ENCODE measurements around the gene EHBP1L1. TPM values are rescaled to one million over a fixed set of nuclear protein-coding genes. Genes with fewer than 3 reads are reported as not detected.

Gene EHBP1L1
- total RNA-seq, 2 donors from 2014 or later, result 286 to 395 TPM

- DNase-seq (ENCODE audit: low spot score) (no peak), ATAC-seq (ENCODE audit: insufficient number of reproducible peaks, low FRiP score, low read depth) (no peak)
Observed at GRCh38 chr11:65634109-65634436, 58.2 kb downstream of the EHBP1L1 start.

DNA sequence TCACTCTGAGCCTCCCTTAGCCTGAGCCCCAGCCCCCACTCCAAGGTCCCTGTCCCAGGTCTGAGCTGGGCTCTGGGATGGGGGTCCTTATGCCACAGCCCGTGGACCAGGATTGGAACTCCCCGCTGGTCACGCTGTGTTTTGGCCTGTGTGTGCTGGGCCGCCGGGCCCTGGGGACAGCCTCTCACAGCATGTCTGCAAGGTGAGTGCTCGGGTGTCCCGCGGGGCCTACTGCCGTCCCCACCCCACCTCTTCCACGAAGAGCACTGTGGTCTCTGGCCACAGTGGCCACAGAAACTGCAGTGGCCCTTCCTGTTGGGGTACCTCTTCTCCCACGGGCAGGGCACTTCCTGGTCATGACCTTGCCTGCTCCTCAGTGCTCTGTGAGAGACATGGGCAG lies 58.6 kb downstream of the EHBP1L1 start:
- Histone ChIP-seq H3K4me1 (ENCODE audit: control insufficient read depth in 1 of 2, low read depth in 2 of 2) (peaks cover 20 to 24% of the 10 kb centered on the region in 2 donors), H3K27me3 (replicated peaks; ENCODE audit: insufficient read depth) (no peaks in the 10 kb centered on the region), H3K9me3 (no peaks in the 10 kb centered on the region), H3K36me3 (peaks cover 62% of the 10 kb centered on the region), H3K4me3 (no peak overlapping the region), H3K27ac (no peak overlapping the region)
- TF ChIP-seq, protein P1, sequence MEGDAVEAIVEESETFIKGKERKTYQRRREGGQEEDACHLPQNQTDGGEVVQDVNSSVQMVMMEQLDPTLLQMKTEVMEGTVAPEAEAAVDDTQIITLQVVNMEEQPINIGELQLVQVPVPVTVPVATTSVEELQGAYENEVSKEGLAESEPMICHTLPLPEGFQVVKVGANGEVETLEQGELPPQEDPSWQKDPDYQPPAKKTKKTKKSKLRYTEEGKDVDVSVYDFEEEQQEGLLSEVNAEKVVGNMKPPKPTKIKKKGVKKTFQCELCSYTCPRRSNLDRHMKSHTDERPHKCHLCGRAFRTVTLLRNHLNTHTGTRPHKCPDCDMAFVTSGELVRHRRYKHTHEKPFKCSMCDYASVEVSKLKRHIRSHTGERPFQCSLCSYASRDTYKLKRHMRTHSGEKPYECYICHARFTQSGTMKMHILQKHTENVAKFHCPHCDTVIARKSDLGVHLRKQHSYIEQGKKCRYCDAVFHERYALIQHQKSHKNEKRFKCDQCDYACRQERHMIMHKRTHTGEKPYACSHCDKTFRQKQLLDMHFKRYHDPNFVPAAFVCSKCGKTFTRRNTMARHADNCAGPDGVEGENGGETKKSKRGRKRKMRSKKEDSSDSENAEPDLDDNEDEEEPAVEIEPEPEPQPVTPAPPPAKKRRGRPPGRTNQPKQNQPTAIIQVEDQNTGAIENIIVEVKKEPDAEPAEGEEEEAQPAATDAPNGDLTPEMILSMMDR (IDR thresholded peaks at IDR 0.05), result no peak
- DNase-seq (ENCODE audit: low spot score), result no peak
- no peak for ATAC-seq (ENCODE audit: insufficient number of reproducible peaks, low FRiP score, low read depth)

More at GRCh38 chr11:65634109-65634436, 58.2 kb downstream of the EHBP1L1 start:
- TF ChIP-seq, protein P1 (IDR thresholded peaks at IDR 0.05), result no peak
- H3K27me3 ChIP-seq (replicated peaks; ENCODE audit: insufficient read depth), result no peaks in the 10 kb centered on the region
- H3K27ac ChIP-seq, result no peak overlapping the region
- no peaks in the 10 kb centered on the region for H3K9me3 ChIP-seq
- peaks cover 65% of the 10 kb centered on the region for H3K36me3 ChIP-seq
- no peak overlapping the region for H3K4me3 ChIP-seq
- peaks cover 17 to 21% of the 10 kb centered on the region in 2 donors for H3K4me1 ChIP-seq (ENCODE audit: control insufficient read depth in 1 of 2, low read depth in 2 of 2)

DNA sequence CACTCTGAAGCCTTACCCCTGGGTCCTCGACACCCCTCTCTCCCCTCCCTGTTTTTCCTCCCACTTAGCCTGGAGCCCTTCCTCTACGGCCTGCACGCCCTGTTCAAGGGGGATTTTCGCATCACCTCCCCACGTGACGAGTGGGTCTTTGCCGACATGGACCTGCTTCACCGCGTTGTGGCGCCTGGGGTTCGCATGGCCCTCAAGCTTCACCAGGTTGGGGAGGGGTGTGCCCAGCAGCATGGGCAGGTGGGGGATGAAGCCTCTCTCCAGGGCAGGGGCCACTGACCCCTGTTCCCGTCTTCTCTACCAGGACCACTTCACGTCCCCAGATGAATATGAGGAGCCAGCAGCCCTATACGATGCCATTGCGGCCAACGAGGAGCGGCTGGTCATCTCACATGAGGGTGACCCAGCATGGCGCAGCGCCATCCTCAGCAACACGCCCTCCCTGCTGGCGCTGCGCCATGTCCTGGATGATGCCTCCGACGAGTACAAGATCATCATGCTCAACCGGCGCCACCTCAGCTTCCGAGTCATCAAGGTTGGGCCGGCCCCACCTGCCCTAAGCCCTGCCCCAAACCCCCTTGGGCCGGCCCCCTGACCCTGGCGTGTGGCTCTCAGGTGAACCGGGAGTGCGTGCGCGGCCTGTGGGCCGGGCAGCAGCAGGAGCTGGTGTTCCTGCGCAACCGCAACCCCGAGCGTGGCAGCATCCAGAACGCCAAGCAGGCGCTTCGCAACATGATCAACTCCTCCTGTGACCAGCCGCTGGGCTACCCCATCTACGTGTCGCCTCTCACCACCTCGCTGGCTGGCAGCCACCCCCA lies 59.3 kb downstream of the EHBP1L1 start:
- no peaks in the 10 kb centered on the region for H3K27me3 ChIP-seq (replicated peaks; ENCODE audit: insufficient read depth)
- H3K27ac ChIP-seq, result no peak overlapping the region
- DNase-seq (ENCODE audit: low spot score) (no peak), ATAC-seq (ENCODE audit: insufficient number of reproducible peaks, low FRiP score, low read depth) (no peak)
- peaks cover 23 to 31% of the 10 kb centered on the region in 2 donors for H3K4me1 ChIP-seq (ENCODE audit: control insufficient read depth in 1 of 2, low read depth in 2 of 2)
- H3K36me3 ChIP-seq, result peaks cover 56% of the 10 kb centered on the region
- TF ChIP-seq, protein P1 (IDR thresholded peaks at IDR 0.05), result no peak
- H3K9me3 ChIP-seq, result no peaks in the 10 kb centered on the region
- H3K4me3 ChIP-seq, result no peak overlapping the region

DNA sequence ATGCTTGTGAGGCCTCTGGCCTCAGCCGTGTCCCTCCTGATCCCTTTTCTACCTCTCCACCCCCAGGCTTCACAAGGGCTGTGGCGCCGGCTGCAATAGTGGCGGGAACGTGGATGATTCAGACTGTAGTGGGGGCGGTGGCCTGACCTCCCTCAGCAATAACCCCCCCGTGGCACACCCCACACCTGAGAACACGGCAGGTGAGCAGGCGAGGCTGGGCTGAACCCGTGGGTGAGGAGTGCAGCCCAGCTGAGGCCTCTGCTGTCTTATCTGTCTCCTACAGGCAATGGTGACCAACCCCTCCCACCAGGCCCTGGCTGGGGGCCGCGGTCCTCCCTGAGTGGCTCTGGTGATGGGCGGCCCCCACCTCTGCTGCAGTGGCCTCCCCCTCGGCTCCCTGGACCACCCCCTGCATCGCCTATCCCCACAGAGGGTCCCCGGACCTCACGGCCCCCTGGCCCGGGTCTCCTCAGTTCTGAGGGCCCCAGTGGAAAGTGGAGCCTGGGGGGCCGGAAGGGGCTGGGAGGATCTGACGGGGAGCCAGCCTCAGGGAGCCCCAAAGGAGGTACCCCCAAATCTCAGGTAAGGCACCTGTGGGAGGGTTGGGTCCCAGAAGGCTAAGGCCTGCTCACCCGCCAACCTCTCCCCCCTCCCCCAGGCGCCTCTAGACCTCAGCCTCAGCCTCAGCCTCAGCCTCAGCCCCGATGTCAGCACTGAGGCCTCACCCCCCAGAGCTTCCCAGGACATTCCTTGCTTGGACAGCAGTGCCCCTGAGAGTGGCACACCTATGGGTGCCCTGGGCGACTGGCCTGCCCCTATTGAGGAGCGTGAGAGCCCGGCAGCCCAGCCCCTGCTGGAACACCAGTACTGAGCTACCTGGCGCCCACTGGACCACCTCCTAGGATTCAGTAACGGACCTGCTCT lies 60.5 kb downstream of the EHBP1L1 start:
- no peak for ATAC-seq (ENCODE audit: insufficient number of reproducible peaks, low FRiP score, low read depth)
- Histone ChIP-seq H3K27me3 (replicated peaks; ENCODE audit: insufficient read depth) (no peaks in the 10 kb centered on the region), H3K27ac (peak overlapping the region; percentile 53 to 74), H3K36me3 (peaks cover 46% of the 10 kb centered on the region), H3K4me1 (ENCODE audit: control insufficient read depth in 1 of 2, low read depth in 2 of 2) (peaks cover 23 to 38% of the 10 kb centered on the region in 2 donors), H3K4me3 (no peak overlapping the region), H3K9me3 (no peaks in the 10 kb centered on the region)
- TF ChIP-seq, protein P1 (IDR thresholded peaks at IDR 0.05), result no peak
- no peak for DNase-seq (ENCODE audit: low spot score)

DNA sequence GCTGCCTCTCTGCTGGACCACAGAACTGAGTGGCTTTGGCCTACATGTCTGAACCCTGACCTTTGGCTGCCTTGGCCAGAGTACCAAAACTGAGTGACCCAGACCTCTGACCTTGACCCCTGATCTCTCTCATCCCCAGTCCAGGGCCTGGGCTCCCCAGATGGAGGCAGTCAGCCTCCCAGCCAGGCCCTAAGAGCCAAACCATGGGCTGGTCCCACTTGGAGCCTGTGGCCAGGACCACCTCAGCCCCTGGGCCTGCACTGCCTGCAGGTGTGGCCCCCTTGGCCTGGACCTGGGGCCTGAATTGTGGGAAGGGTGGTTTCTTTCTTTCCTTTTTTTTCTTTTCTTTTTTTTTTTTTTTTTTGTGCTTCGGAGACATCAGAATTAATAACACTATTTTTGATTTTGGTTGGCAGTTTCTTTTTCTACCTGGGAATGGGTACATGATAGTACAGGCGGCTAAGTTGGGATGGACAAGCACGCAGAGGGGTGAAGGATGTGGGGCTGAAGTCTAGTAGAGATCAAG lies 61.2 kb downstream of the EHBP1L1 start:
- DNase-seq (ENCODE audit: low spot score) (no peak), ATAC-seq (ENCODE audit: insufficient number of reproducible peaks, low FRiP score, low read depth) (no peak)
- H3K4me3 ChIP-seq, result no peak overlapping the region
- H3K27ac ChIP-seq, result peak overlapping the region; percentile 53 to 74
- peaks cover 23 to 40% of the 10 kb centered on the region in 2 donors for H3K4me1 ChIP-seq (ENCODE audit: control insufficient read depth in 1 of 2, low read depth in 2 of 2)
- no peaks in the 10 kb centered on the region for H3K27me3 ChIP-seq (replicated peaks; ENCODE audit: insufficient read depth)
- TF ChIP-seq, protein P1 (IDR thresholded peaks at IDR 0.05), result no peak
- no peaks in the 10 kb centered on the region for H3K9me3 ChIP-seq
- H3K36me3 ChIP-seq, result peaks cover 39% of the 10 kb centered on the region
